Colonic mucosa (tissue), 4 donors: Measurements from ENCODE around the gene GASK1A. TPM values are rescaled to one million over a fixed set of nuclear protein-coding genes. Genes with fewer than 3 reads are reported as not detected.

Source experiments
- DNase-seq: peaks from one replicate; pipeline ENCODE4 v3.0.0-alpha.2; 2020
- H3K27ac ChIP-seq: fragments of 200-600 bp; one replicate; pipeline ENCODE4 v1.8.0; 2021
- H3K27me3 ChIP-seq: fragments of 200-600 bp; one replicate; pipeline ENCODE4 v1.8.0; 2021
- H3K36me3 ChIP-seq: fragments of 200-600 bp; one replicate; pipeline ENCODE4 v1.8.0; 2021
- H3K4me1 ChIP-seq: fragments of 200-600 bp; one replicate; pipeline ENCODE4 v1.8.0; 2021; ENCODE audit warnings: mild to moderate bottlenecking
- H3K4me3 ChIP-seq: fragments of 200-600 bp; one replicate; pipeline ENCODE4 v1.8.0; 2021
- H3K9ac ChIP-seq, 2 donors: one replicate each; pipeline ENCODE4 v1.7.0; 2013; ENCODE audit warnings: control low read depth in 2 of 2, low read depth in 2 of 2, low read length in 2 of 2
- H3K9me3 ChIP-seq: fragments of 200-600 bp; one replicate; pipeline ENCODE4 v1.8.0; 2021
- intact Hi-C: fragments of 100-400 bp; cut with DNase I; formaldehyde crosslinking; loops from one replicate; pipeline ENCODE4 v1.14.1; 2022
- total RNA-seq, 2 donors: library from RNA; stranded (reverse); fragmentation: NEBNext Ultra II Directional in 1 of 2; extraction: Animal tissue kit (Norgen Biotek cat#: 25700) in 1 of 2; gene quantifications; one replicate each; pipeline ENCODE4 v1.2.1, GENCODE V29; 2021
- TF ChIP-seq, protein P1 (sequence below): fragments of 200-600 bp; IDR thresholded peaks from one replicate; pipeline ENCODE4 v1.8.0; 2022; ENCODE audit warnings: antibody characterized with exemption, mild to moderate bottlenecking
- donor health status: healthy.
- donor health status: DM: no; HTN: no; CAD: no.
- donor health status: DM: no; HTN: no; CAD: no.

Gene GASK1A
- total RNA-seq, 2 donors from 2014 or later: 1.3 to 2.2 TPM

DNA sequence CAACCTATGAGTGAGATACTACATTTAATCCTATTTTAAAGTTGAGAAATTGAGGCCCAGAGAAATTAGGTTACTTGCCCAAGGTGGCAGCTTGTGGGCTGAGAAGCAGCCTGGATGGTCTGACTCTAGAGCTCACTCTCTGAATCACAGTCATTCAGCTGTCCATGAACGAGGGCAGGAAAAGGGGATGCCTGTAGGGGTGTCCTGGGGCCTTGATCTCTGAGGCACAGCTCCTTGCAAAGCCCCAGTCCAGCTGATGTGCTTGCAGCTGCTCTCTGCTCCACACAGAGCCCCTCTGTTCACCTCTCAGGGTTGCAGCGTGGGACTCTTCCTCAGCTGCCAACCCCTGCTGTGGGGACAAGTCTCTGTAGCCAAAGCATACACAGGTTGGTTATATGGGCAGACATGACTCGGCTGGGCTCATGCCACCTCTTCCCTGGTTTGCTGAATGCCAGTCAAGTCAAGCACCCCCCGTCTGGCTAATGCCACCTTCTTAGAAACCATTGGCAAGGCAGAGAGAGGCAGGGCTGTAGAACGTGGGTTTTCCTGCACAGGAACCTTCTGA is 56.8 kb downstream of the GASK1A start:
- intact Hi-C loops: no loop called here
- DNase-seq: no peak
- TF ChIP-seq, protein P1, sequence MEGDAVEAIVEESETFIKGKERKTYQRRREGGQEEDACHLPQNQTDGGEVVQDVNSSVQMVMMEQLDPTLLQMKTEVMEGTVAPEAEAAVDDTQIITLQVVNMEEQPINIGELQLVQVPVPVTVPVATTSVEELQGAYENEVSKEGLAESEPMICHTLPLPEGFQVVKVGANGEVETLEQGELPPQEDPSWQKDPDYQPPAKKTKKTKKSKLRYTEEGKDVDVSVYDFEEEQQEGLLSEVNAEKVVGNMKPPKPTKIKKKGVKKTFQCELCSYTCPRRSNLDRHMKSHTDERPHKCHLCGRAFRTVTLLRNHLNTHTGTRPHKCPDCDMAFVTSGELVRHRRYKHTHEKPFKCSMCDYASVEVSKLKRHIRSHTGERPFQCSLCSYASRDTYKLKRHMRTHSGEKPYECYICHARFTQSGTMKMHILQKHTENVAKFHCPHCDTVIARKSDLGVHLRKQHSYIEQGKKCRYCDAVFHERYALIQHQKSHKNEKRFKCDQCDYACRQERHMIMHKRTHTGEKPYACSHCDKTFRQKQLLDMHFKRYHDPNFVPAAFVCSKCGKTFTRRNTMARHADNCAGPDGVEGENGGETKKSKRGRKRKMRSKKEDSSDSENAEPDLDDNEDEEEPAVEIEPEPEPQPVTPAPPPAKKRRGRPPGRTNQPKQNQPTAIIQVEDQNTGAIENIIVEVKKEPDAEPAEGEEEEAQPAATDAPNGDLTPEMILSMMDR: no peak
- Histone ChIP-seq H3K4me3 (no peak overlapping the region), H3K36me3 (no peaks in the 10 kb centered on the region), H3K27me3 (no peaks in the 10 kb centered on the region), H3K4me1 (no peaks in the 10 kb centered on the region), H3K27ac (no peak overlapping the region), H3K9ac (no peak overlapping the region), H3K9me3 (no peaks in the 10 kb centered on the region)

DNA sequence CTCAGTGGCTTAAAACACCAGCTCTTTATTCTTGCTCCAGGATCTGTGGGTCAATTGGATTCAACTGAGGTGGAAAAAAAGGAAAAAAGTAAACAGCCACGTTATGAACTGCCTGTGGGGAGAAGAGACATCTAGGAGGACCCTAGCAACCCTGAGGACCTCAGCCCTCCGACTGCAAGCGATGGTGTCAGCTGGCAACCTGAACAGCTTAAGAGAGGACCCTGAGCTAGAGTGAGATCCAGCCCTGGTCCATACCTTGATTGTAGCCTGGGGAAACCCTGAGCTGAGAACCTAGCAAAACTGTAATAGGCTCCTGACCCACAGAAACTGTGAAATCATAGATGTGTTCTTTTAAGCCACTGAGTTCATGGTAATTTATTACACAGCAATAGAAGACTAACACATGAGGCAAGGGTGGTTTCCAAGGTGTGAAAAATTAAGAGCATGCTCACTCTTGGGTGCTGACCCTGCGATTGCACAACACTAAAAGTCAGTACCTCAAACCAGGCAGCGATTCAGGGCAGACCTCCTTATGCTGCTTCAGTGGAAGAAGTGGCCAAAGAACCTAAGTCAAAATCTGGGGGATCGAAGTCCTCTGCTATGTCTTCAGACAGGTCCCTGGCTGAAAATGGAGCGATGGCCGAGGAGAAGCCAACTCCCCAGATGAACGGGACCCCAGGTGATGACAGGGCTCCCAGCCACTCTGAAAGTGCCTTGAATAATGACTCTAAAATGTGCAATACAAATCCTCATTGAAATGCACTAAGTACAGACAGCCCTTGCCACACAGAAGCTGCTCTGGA is 57.7 kb downstream of the GASK1A start:
- no peak overlapping the region for H3K9ac ChIP-seq
- TF ChIP-seq, protein P1: no peak
- no peak overlapping the region for H3K4me3 ChIP-seq
- DNase-seq: no peak
- no peaks in the 10 kb centered on the region for H3K36me3 ChIP-seq
- no peaks in the 10 kb centered on the region for H3K4me1 ChIP-seq
- intact Hi-C loops: no loop called here
- no peaks in the 10 kb centered on the region for H3K9me3 ChIP-seq
- no peak overlapping the region for H3K27ac ChIP-seq
- H3K27me3 ChIP-seq: no peaks in the 10 kb centered on the region

DNA sequence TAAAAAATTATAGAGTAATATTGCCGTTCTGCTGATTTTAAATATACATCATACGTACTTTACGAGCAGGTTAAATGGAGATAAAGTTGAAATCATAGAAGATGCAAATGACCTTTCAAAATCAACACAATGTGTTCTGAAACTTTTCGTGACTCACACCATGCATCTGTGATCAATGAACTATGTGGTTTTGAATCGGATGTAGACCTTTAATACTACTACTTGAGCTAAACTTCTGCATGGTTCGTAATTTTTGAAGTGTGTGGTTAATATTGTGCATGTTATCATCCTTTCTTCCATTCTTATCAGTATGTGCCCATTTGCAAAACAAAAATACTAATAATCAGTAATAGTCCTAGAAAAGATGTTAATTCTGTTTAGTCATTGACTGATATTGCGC is 58.9 kb downstream of the GASK1A start:
- TF ChIP-seq, protein P1: no peak
- Histone ChIP-seq H3K36me3 (no peaks in the 10 kb centered on the region), H3K4me3 (no peak overlapping the region), H3K4me1 (no peaks in the 10 kb centered on the region), H3K9me3 (no peaks in the 10 kb centered on the region), H3K9ac (no peak overlapping the region), H3K27ac (no peak overlapping the region), H3K27me3 (no peaks in the 10 kb centered on the region)
- intact Hi-C loops: no loop called here
- no peak for DNase-seq

DNA sequence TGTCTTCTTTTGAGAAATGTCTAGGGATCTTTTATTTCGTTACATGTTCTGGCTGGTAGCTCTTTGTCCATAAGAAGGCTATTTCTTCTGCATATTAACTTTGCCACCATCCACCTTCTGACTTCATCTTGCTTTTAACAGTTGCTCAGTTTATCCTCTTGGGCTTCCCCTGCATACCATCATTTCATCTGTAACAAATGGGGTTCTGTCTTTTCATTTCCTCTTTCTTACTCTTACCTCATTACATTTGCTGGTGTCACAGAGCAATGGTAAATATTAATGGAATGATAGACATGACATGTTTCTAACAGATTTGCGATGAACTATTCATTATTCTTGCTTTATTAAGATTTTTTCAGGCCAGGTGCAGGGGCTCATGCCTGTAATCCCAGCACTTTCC is 62.4 kb downstream of the GASK1A start:
- Histone ChIP-seq H3K9me3 (no peaks in the 10 kb centered on the region), H3K4me3 (no peak overlapping the region), H3K9ac (no peak overlapping the region), H3K27ac (no peak overlapping the region), H3K4me1 (no peaks in the 10 kb centered on the region), H3K36me3 (no peaks in the 10 kb centered on the region), H3K27me3 (no peaks in the 10 kb centered on the region)
- TF ChIP-seq, protein P1: no peak
- intact Hi-C loops: no loop called here
- DNase-seq: no peak

DNA sequence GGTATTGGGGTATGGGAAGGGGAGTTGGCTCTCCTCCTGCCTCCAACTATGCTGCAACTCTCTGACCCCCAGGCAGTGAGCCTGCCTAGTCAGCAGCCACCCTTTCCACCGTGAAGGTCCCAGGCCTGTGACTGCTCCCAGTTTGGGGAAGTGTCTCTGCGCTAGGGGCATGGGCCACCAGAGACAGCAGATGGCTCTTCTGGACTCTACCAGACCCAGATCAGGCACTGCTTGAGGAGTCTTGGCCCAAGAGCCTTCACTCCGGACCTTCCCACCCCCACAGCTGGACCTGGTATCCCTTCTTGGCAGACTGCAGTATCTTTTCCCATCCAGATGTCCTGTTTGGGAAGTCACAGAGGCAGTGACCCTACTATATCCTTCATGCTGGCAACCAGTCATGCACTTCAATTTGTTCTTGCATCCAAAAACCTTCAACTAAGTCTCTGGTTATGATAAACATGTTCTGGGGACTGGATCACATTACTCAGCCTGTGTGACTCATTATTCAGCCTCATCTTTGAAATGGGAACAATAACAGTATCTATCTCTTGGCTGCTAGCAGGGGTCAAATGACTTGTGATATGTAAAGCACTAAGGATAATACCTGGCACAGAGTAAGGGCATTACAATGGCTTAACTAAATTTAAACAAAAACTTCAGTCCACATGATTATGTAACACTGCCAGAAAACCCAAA is 64.1 kb downstream of the GASK1A start:
- no peak overlapping the region for H3K9ac ChIP-seq
- TF ChIP-seq, protein P1: no peak
- no peaks in the 10 kb centered on the region for H3K4me1 ChIP-seq
- intact Hi-C loops: no loop called here
- no peaks in the 10 kb centered on the region for H3K36me3 ChIP-seq
- H3K9me3 ChIP-seq: no peaks in the 10 kb centered on the region
- peak; percentile 24 for DNase-seq
- no peak overlapping the region for H3K4me3 ChIP-seq
- no peak overlapping the region for H3K27ac ChIP-seq
- no peaks in the 10 kb centered on the region for H3K27me3 ChIP-seq
